ENCODE data around the gene UQCC3.
"Not testable (repeated sequence)": the region's sequence is repeated elsewhere in the genome, so short reads cannot be mapped to it uniquely, and the experiment has no call there.

Gene UQCC3

DNA sequence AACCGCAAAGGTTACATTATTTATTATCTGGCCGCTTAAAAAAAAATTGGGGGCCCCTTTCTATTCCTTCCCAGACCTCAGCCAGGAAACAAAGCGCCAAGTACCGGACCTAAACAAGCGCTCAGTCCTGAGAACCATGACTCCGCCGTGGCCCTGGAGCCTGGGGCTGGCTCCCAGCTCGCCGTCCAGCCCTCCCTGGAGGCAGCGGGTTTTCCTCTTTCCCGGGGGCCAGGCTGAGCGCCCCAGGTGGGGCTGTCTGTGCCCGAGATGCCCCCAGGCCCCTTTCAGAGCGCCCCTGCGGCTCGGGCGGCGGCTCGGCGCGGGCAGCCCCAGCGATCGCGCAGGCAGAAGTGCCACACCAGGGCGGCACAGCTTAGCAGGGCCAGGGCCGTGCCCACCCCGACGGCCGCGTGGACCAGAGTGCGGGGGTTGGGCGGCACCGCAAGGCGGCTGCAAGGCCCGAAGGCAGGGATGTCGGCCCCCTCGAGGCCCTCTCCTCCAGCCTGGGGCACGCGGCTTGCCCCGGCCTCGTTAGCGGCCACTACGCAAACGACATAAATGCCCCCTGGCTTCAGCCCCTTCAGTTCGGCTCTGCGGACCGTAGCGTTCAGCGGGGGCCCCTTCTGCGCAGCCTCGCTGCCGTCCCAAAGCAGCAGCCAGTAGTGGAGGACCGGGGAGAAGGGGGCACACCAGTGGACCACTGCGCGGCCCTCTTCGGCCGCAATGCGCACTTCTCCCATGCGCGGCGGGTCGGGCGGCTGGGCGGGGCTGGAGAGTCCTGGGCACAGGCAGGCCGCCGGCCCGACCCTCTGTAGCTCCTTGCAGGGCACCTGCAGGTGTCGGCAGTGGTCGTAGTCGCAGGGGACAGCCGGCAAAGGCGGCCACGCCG, 16.3 kb downstream of the UQCC3 start:
- Histone ChIP-seq H3K9me3 (no peaks in the 10 kb centered on the region), H3K27ac (peak overlapping the region in 1 of 2 donors; percentile 20), H3K27me3 (peaks cover 0 to 16% of the 10 kb centered on the region in 2 donors)

DNA sequence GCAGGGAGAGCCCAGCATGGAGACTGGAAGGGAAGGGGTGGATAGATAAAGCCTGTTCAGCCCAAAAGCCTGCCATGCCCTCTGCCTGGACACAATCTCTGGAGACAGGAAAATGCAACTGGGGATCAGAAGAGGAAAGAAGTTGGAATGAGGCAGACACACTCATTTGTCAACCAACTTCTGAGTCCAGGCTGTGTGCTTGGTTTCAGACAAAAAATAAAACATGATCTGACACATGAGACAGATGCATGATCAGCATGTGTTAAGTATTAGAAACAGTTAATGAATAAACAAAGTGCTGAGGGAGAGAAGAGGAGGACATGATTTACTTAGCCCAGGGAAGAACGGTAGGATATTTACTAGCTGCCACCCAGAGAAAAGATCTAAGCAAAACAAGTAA, 17.0 kb downstream of the UQCC3 start:
- H3K36me3 ChIP-seq = peaks cover 22 to 40% (median 28%) of the 10 kb centered on the region in 3 donors
- H3K27me3 ChIP-seq = peaks cover 0 to 16% of the 10 kb centered on the region in 2 donors
- no peak overlapping the region for H3K27ac ChIP-seq
- no peaks in the 10 kb centered on the region for H3K9me3 ChIP-seq
- no peak for DNase-seq
- H3K4me1 ChIP-seq = peaks cover 0 to 15% (median 4%) of the 10 kb centered on the region in 4 donors
- intact Hi-C loops (cut with DNase I; ENCODE audit: low total_unique reads) = no loop called here
- TF ChIP-seq, protein P1, sequence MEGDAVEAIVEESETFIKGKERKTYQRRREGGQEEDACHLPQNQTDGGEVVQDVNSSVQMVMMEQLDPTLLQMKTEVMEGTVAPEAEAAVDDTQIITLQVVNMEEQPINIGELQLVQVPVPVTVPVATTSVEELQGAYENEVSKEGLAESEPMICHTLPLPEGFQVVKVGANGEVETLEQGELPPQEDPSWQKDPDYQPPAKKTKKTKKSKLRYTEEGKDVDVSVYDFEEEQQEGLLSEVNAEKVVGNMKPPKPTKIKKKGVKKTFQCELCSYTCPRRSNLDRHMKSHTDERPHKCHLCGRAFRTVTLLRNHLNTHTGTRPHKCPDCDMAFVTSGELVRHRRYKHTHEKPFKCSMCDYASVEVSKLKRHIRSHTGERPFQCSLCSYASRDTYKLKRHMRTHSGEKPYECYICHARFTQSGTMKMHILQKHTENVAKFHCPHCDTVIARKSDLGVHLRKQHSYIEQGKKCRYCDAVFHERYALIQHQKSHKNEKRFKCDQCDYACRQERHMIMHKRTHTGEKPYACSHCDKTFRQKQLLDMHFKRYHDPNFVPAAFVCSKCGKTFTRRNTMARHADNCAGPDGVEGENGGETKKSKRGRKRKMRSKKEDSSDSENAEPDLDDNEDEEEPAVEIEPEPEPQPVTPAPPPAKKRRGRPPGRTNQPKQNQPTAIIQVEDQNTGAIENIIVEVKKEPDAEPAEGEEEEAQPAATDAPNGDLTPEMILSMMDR (IDR thresholded peaks at IDR 0.05) = no peak
- peak overlapping the region in 1 of 2 donors; percentile 22 for H3K4me3 ChIP-seq

More for the DNA sequence above, 16.3 kb downstream of the UQCC3 start:
- intact Hi-C loops (cut with DNase I; ENCODE audit: low total_unique reads) = no loop called here
- Histone ChIP-seq H3K36me3 (peaks cover 14 to 33% (median 24%) of the 10 kb centered on the region in 3 donors), H3K4me1 (peaks cover 0 to 15% (median 4%) of the 10 kb centered on the region in 4 donors), H3K4me3 (peak overlapping the region; percentile 15 to 22)
- DNase-seq = no peak
- TF ChIP-seq, protein P1 (IDR thresholded peaks at IDR 0.05) = no peak

DNA sequence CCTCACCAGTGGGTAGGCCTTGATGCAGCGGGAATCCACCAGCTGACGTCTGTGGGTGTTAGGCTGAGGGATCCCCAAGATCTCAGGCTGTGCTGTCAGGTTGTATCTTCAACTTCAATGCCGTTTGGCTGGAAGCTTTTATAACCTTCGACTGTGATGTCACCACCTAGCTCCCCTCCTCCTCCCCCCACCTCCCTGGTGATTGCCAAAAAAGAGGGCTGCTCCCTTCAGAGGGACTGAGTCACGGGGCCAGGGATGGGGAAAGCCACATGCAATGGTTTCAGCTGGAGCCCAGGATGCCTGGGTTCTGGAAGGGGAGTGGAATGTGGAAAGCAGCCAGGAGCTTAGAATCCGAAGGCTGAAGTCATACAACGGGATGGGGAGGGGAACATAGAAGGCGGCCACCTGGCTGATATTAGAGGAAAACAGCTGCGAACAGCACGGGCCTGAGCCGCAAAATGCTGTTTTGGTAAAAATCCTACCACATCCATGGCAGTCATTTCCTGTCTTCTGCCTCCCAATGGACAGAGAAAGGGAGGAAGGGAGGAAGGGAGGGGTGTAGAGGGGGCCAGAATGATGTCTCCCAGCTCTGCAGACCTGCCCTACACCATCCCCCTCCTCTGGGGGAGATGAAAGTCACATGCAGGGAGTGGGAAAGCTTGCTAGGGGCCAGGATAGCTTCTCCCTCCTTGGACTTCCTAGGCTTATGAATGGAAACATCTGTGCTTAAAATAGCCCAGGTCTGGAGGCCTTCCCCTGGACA, 18.1 kb downstream of the UQCC3 start, which contains the start of gene LRRN4CL:
Gene LRRN4CL (minus strand): TSS at position 110 of the 763 bp plus-strand sequence. CDS start 1,022 bp downstream, outside the sequence.
- intact Hi-C loops (cut with DNase I; ENCODE audit: low total_unique reads) = loop anchor here (10.0 kb wide), 1 partner anchor 295 kb away; no protein-coding TSS in a partner anchor
- H3K4me1 ChIP-seq = peaks cover 0 to 15% (median 4%) of the 10 kb centered on the region in 4 donors
- DNase-seq = peak; percentile 86 to 90

DNA sequence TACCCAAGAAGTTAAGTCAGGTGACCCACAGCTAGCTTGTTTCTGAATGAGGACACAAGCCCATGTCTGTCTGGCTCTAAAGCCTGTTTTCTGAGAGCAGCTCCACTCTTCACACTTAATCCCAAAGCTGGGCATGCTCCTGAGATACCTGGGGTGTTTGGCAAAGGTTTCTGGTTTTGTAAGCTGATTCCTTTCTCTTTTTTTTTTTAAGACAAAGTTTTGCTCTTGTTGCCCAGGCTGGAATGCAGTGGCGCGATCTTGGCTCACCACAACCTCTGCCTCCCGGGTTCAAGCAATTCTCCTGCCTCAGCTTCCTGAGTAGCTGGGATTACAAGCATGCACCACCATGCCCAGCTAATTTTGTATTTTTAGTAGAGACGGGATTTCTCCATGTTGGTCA, 22.2 kb downstream of the UQCC3 start:
- intact Hi-C loops (cut with DNase I; ENCODE audit: low total_unique reads) = loop anchor here (10.0 kb wide), 1 partner anchor 299 kb away; no protein-coding TSS in a partner anchor
- not testable (repeated sequence) for H3K27me3 ChIP-seq, DNase-seq, H3K27ac ChIP-seq, H3K4me3 ChIP-seq, H3K9me3 ChIP-seq
- H3K4me1 ChIP-seq = peaks cover 0 to 11% (median 0%) of the 10 kb centered on the region in 4 donors
- peaks cover 23 to 48% (median 30%) of the 10 kb centered on the region in 3 donors for H3K36me3 ChIP-seq

More for the DNA sequence above, 18.1 kb downstream of the UQCC3 start, which contains the start of gene LRRN4CL:
- H3K9me3 ChIP-seq = no peaks in the 10 kb centered on the region
- H3K27ac ChIP-seq = peak within 1 kb of the TSS in 1 of 2 donors; percentile 18
- TF ChIP-seq, protein P1 (IDR thresholded peaks at IDR 0.05) = no peak
- H3K36me3 ChIP-seq = peaks cover 23 to 48% (median 30%) of the 10 kb centered on the region in 3 donors
- H3K27me3 ChIP-seq = peaks cover 0 to 16% of the 10 kb centered on the region in 2 donors
- peak within 1 kb of the TSS in 1 of 2 donors; percentile 22 for H3K4me3 ChIP-seq

DNA sequence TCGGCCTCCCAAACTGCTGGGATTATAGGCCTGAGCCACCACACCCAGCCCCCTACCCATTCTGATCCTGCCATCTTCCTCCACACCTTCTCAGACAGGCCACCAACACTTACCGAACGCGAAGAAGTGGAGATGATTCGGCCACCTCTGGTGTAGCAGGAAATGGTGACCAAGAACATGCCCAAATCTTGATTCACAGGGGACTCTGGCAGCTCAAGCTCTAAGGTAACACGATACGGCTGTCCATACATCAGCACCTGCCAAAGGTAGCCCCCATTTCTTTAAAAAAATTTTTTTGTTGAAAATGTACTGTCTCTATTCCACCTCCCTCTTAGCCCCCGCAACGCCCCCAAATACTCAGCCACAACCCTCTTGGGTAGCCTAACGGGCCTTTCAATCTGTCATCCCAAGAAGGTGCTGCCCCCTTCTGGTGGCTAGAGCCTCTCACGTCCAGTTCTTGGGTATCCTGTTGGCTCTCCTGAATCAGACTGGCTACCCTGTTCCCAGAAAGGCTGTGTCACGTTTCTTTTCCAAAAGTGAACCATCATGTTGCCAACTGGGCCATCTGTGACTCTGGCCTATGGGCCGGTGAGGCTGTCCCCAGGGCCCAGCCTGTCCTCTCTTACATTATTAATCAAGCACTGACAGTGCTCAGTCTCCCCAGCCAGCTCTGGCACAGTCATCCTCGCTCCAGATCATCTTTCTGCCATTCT, 23.1 kb downstream of the UQCC3 start:
- no peaks in the 10 kb centered on the region for H3K27me3 ChIP-seq
- peak; percentile 86 to 88 for DNase-seq
- no peak overlapping the region for H3K4me3 ChIP-seq
- TF ChIP-seq, protein P1 (IDR thresholded peaks at IDR 0.05) = peak; percentile 76 to 87
- no peak overlapping the region for H3K27ac ChIP-seq
- peaks cover 0 to 7% (median 0%) of the 10 kb centered on the region in 4 donors for H3K4me1 ChIP-seq
- H3K9me3 ChIP-seq = no peaks in the 10 kb centered on the region
- intact Hi-C loops (cut with DNase I; ENCODE audit: low total_unique reads) = loop anchor here (10.0 kb wide), 1 partner anchor 300 kb away; no protein-coding TSS in a partner anchor
- peaks cover 23 to 47% (median 30%) of the 10 kb centered on the region in 3 donors for H3K36me3 ChIP-seq

All from tibial artery (tissue), 4 donors.